Measurements from ENCODE around the gene SLC22A17. TPM values are rescaled to one million over a fixed set of nuclear protein-coding genes. Genes with fewer than 3 reads are reported as not detected.

Gene SLC22A17
- total and polyA plus RNA-seq, 9 of the 15 experiments (the other 6 are each of a cell fraction or from before 2014, with no cell fraction given) = 0.07 to 0.09 TPM; not detected in 7

DNA sequence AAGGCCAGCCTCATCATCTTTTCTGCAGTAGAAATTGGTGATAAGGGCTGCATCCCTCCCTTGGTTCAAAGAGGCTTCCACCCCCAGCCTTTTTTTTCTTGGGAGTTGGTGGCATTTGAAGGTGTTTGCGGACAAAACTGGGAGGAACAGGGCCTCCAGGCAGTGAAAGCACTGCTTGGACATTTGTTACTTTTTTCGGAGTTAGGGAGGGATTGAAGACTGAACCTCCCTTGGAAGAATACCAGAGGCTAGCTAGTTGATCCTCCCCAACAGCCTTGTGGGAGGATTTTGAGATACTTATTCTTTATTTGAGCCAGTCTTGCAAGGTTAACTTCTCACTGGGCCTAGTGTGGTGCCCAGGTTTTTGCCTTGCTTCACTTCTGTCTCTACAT is 28.2 kb downstream of the SLC22A17 start:
- H3K27ac ChIP-seq (ENCODE audit: extremely low read depth, low read depth, low read length) = no peak overlapping the region
- intact Hi-C loops (cut with micrococcal nuclease) (loop anchor here (10.0 kb wide), 2 partner anchors 130 to 230 kb away; partner anchors contain the start of genes THTPA and ZFHX2), in situ Hi-C loops (cut with MboI) (no loop called here)
- no peak overlapping the region for H3K9ac ChIP-seq (ENCODE audit: insufficient read depth in 1 of 2, low read depth in 2 of 2, low read length in 2 of 2)
- H3K4me2 ChIP-seq (ENCODE audit: insufficient read depth, low read length) = no peak overlapping the region
- H3K4me1 ChIP-seq (replicated peaks in 1 of 2; ENCODE audit: control insufficient read depth in 2 of 2, insufficient read depth in 2 of 2, low read length in 2 of 2) = peaks cover 11 to 17% of the 10 kb centered on the region in 2 experiments; a peak in 4 of 5 replicates
- WGBS (ENCODE audit: insufficient coverage, low coverage, missing lambda C conversion rate) = 95% methylated on average over 2 of the region's 2 CpGs
- BruUV-seq (replicated peaks) = no TSS peak
- DNase-seq (ENCODE audit: extremely low read depth in 1 of 4, low spot score in 3 of 4) (peak in 1 of 4 experiments; percentile 4), FAIRE-seq (no peak), ATAC-seq (no peak)
- CTCF ChIA-PET (ENCODE audit: low intra/inter-chr PET ratio) = no interaction called here
- H4K20me1 ChIP-seq (replicated peaks; ENCODE audit: control insufficient read depth, insufficient read depth, low read length) = no peaks in the 10 kb centered on the region; the same call in 1 of the 2 replicates
- no peaks in the 10 kb centered on the region for H3K9me3 ChIP-seq (replicated peaks; ENCODE audit: control insufficient read depth, insufficient read depth, low read depth, low read length)
- H3K4me3 ChIP-seq = no peak overlapping the region
- no peaks in the 10 kb centered on the region for H3K9me1 ChIP-seq (ENCODE audit: control insufficient read depth, insufficient read depth, low read length)
- peaks cover 55% of the 10 kb centered on the region; the same call in 2 of the 3 replicates for H3K36me3 ChIP-seq (ENCODE audit: control insufficient read depth, insufficient read depth, low read length)
- no peaks in the 10 kb centered on the region for H3K27me3 ChIP-seq (ENCODE audit: control insufficient read depth in 2 of 2, insufficient read depth in 2 of 2, low read length in 2 of 2)
- H3K79me2 ChIP-seq (ENCODE audit: control insufficient read depth, insufficient read depth, low read length) = peaks cover 34% of the 10 kb centered on the region
- no peak overlapping the region for H2AFZ ChIP-seq (ENCODE audit: low read depth, low read length)
- POLR2A ChIA-PET = interaction anchor here (0.6 kb wide), 1 partner anchor 22 kb away, joined by 4 read pairs; no protein-coding TSS in a partner anchor
- peak; percentile 21; the same call in 1 of the 2 replicates for TF ChIP-seq RBFOX2 (IDR thresholded peaks at IDR 0.05; ENCODE audit: low read depth, low read length)
- TF ChIP-seq ZNF639 (CRISPR knock-in tag; conservative IDR thresholded peaks at IDR 0.05 in 1 of 2, IDR thresholded peaks at IDR 0.05 in 1 of 2) = no peak
